GM18951 (cell line): ENCODE results near the gene CCT5.

ENCODE experiments used
- POLR2A ChIP-seq: IDR thresholded peaks from 4 replicates; pipeline ENCODE4 v1.6.1; 2011; ENCODE audit warnings: mild to moderate bottlenecking; ENCODE audit not compliant: insufficient read length, insufficient read depth; ENCODE audit errors: extremely low read depth
- in situ Hi-C: fragments of 300-500 bp; cut with MboI; formaldehyde crosslinking; loops from one replicate; pipeline ENCODE4 v1.12.0; 2022; ENCODE audit warnings: low sequenced_read_pairs, mixed read lengths, inconsistent platforms; ENCODE audit not compliant: unreplicated experiment

CCT5 gene

DNA sequence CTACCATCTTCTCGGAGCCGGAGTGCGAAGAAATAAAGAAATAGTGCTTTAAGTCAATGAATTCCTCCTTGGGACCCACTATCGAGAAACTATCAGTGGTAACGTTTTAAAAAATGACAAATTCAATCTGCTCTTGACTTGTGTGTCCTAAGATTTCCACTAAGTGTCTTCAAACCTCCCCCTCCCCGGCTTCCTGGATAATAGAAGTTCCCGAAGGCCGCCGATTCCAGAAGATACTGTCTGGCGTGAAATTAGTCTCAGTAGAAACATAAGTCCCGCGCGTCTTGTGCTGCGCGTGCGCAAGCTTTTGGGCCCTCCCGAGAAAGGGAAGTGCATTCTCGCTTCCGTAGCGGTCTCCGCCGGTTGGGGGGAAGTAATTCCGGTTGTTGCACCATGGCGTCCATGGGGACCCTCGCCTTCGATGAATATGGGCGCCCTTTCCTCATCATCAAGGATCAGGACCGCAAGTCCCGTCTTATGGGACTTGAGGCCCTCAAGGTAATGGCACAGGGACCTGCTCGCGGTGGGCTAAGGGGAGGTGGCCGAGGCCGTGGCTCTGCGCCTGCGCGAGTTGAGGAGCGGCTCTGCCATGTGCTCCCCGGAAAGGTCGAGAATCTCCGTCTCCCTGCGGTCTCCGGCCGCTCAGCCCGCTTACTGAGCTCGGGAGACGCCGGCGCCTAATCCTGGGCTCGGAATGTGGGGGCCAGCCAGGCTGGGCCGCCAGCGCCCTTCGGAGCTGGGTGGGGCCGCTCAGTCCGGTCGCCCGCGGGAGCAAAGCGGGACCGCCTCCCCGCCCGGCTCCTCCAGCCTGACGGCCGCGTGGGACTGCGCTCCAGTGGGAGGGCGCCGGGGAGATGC lies at the start of gene CCT5:
CCT5 (plus strand) TSS at position 333 of the 858 bp plus-strand sequence; CDS start at position 394, 61 bp downstream.
- peak; percentile 87 for TF ChIP-seq POLR2A
- in situ Hi-C loops: no loop called here

DNA sequence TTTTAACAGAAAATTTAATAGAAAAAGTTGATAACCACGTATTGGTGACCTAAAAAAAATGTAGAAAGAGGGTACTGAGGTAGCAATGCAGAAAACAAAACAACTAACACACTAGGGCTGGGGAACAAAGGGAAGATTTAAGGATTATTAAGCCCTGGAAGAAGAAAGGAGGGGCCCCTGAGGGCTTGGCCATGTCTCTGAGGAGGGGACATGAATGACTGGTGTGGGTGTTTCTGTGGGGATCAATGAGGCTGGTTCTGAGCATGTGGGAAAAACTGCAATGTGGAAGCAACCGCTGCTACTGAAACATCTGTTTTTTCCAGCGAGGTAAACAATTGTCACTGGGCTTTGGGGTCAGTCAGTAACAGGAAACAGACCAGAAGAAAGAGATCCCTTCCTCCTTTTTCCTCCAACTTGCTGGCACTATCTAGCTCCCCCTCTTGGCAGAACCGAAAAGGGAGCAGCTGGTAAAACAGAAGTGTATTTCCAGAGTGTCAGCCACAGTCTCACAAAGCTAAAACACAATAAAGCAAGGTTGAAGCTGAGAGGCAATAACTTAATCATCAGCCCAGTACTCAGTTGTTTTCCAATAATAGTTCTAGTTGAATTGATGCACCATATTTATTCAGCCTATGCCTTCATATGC lies 48.7 kb upstream of the CCT5 start:
- no peak for TF ChIP-seq POLR2A
- in situ Hi-C loops: no loop called here

DNA sequence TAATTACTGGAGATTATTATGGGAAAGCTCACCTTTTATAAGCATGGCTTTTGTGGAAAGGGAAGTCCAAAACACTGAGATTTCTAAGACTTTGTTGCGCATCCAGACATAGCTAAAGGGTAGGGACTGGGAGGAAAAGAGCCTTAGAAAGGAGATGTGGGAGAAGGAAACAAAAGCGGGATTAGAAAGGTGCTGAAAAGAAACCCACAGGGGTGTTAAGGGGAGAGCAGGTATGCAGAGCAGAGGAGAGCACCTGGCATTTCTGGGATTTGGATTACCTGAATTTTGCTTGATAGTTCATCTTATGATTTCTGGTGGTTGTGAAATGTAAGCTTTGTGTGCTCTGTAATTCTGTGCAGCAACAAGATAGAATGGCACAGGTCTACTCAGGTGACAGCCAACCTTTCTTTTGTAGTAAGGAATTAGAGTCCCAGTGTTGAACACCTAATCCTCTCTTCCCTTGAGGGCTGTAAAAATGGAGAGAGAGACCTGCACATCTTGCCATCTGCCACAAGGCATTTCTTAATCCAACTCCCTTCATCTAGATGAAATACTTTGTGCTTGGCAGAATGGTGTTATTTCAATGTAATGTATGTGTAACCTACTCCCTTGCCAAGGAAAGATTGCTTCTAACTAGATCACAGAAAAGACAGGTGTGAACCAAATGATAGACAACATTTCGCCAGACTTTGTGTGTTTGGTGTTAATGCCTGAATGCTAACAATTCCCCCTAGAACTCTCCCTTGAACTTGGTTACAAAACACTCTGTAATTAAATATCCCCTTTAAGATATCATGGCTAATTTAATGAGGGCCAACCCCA lies 47.8 kb upstream of the CCT5 start:
- in situ Hi-C loops: no loop called here
- TF ChIP-seq POLR2A: no peak

DNA sequence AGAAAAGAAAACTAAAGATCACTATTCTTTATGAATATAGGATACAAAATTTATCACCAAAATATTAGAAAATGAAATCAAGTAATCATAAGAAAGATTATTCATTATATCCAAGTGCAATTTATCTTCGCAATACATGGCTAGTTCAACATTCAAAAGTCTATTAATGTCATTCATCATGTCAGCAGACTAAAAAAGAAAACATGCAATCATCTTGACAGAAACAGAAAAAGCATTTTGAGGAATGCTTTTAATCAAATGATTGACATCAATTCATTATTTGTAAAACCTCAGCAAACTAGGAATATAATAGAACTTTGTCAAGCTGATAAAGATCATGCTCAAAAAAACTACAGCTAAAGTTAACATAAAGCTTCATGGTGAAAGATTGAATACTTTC lies 41.1 kb upstream of the CCT5 start:
- TF ChIP-seq POLR2A: no peak
- in situ Hi-C loops: no loop called here

DNA sequence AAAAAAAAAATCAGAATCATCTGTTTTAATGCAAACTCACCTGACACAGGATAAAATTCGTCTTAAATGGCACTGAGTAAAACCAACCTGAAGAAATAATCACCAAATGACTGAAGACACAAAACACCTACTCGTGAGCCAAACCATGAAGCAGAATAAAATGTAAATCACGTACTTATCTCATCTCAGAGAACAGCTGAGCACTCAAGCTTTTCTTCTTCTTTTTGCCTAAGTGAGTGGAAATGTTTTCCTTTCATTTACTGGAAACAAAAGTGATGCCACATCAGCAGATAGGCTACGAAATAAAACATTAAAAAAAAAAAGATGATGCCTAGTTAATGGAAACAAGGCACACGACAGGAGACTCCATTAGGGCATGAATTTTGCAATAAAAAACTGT lies 36.8 kb upstream of the CCT5 start:
- TF ChIP-seq POLR2A: no peak
- in situ Hi-C loops: no loop called here

DNA sequence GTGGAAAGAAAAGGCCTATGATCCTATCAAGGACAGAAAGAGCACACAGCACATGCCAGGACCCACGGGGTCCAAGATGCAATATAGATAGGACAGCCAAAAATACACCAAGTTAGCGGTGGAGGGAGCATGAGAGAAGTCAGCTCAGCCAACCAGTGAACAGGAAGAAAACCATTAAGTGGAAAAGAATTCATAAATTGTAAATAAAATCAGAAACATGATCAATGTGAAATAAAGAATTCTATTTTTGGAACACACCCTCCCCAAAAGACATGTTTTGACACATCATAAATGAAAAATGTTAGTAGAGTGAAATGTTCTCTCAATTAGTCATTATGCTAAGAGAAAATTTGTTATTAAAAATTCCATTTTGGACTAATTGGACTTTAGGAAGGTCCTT lies 36.0 kb upstream of the CCT5 start:
- in situ Hi-C loops: no loop called here
- no peak for TF ChIP-seq POLR2A

DNA sequence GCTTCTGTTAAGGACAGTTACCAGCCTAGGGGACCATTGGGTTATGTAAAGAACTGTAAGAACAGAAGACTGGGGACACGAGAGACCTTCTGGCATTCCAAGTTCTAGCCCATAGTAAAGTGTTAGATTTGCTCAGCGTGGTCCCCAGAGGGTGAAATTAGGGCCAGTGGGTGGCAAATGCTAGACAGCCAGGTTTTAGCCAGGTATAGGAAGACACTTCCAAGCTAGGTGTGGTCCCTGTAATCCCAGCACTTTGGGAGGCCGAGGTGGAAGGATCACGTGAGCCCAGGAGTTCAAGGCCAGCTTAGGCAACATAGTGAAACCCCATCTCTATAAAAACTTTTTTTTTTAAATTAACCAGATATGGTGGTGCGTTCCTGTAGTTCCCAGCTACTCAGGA lies 34.7 kb upstream of the CCT5 start:
- TF ChIP-seq POLR2A: no peak
- in situ Hi-C loops: no loop called here

DNA sequence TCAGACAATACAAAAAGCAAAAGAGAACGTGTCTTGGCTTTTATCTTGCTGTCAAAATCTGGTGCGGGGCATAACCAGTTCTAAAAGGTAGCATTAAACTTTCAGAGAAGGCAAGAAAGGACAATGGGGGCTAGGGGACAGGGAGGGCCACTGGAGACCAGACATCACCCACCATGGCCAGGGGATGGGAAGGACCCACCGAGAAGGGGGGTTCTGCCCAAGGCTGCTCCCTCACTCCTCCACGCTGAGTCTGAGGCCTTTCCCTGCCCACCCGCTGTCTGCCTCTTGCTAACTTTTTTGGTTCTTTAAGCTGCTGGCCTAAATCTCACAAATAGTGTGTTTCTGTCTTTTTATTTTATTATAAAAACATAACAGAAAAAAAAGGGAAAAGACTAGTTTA lies 34.0 kb upstream of the CCT5 start:
- no peak for TF ChIP-seq POLR2A
- in situ Hi-C loops: no loop called here

DNA sequence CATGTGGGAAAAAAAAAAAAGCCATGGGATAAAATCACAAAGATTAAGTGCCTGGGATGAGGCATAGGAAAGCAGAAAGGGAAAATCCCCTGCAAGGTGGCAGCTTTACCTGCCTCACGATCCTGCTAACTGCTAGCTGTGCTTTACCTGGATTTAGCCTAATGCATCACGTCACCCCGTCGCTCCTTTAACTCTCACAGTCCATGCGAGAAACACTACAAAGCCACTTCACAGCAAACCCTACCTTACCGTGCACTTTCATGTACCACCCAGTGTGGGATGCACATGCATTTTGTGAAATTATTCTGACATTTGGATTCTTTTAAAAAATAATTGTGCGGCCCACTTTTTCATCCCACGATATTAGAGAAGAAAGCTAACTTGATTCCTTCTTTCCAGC lies 31.4 kb upstream of the CCT5 start:
- in situ Hi-C loops: no loop called here
- TF ChIP-seq POLR2A: no peak

DNA sequence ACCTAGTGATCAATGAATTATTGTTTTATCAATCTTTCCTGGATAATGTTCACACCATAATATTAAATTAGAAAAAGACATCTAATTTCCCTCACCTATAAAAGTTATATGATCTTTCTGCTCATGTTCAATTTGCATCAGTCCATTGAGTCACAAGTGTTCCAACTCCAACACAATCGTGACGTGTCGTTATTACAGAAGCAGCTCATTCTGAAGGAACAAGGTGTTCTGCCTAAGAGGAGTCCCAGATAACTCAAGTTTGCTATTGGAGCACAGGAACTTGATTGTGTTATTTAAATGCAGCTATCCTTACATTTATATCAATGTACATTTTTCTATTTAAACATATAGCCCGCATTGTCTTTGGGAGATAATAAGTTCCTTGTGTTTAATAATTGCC lies 31.0 kb upstream of the CCT5 start:
- TF ChIP-seq POLR2A: no peak
- in situ Hi-C loops: no loop called here

DNA sequence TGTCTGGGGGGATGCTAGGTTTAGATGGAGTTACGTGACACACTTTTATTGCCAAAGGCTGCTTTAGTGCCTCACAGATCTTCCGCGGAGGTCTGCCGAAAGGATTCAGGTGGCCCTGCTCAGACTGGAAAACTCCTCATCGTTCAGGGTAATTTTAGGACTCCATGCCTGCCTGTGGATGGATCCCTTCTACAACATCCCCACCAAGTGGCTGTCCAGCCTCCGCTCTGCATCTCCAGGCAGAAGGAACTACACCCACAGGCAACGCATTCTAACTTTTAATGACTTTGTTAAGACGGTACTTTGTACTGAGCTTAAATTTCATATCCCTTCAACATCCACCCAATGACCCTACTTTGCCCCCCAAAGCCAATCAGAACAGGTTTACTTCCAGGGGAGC lies 29.8 kb upstream of the CCT5 start:
- TF ChIP-seq POLR2A: no peak
- in situ Hi-C loops: no loop called here

DNA sequence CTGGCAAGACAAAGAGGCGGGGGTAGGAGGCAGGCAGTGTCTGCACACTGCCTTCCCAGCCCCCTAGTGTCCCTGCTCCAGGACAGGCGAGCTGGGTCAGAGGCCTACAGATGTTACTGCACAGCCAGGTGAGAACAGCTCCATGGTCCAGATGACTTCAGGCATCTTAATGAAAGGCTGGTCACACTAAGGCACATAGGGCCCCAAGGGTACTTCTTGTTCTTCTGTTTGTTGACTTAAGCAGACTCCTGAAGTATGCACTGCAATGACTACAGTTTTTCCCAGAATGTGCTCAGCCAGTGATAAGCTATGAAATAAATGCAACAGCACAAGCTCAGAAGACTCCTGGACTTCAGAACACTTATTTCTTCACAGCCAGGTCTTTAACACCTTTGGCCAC lies 27.8 kb upstream of the CCT5 start:
- in situ Hi-C loops: no loop called here
- TF ChIP-seq POLR2A: no peak

DNA sequence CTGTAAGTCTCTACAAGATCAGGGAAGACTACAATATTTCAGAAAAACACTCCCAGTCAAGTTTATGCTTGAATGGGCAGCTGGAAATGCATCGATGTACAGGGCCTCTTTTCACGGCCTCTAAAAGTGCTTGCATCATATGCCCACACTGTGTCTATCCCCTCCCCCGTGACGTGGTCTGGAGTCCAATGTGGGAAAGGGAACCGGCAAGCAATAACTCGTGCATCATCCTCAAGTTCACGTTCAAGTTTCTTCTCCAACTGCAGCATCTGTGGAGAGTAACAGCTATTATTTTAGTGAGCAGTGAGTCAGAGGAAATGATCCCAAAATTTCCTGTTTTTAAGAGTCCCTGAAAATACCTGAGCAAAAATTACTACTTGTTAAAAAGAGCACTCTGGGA lies 22.7 kb upstream of the CCT5 start:
- TF ChIP-seq POLR2A: no peak

DNA sequence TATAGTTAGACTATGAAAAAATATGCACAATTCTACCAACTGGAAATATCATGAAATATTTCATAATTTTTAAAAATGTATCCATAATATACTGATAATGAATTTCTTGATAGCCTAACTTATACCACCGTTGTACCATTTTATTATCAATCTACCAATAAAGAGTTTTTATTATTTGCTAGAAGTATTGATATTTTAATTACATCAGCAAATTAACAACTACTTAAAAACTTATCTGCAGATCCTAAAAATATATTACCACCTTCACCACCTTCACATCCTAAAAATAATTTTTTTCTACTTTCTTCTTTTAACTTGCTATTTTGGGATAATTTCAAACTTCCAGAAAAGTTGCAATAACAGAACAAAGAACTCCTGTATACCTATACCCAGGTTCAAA lies 21.8 kb upstream of the CCT5 start:
- in situ Hi-C loops: no loop called here
- TF ChIP-seq POLR2A: no peak

More for the DNA sequence above, 22.7 kb upstream of the CCT5 start:
- in situ Hi-C loops: no loop called here
